GM23338 (cell line): ENCODE results near the gene FBRSL1.

Experiments used
- CREB1 ChIP-seq: fragments of 250-450 bp; sonication (Bioruptor Pico); IDR thresholded peaks from 2 replicates; pipeline ENCODE4 v1.5.0; 2020; ENCODE audit warnings: low read depth, mild to moderate bottlenecking, moderate library complexity
- EZH2 ChIP-seq: fragments of 200-600 bp; sonication (generic); IDR thresholded peaks from one replicate; pipeline ENCODE4 v1.8.0; 2017; ENCODE audit warnings: antibody characterized with exemption, mild to moderate bottlenecking, low read depth; ENCODE audit not compliant: unreplicated experiment
- EZH2phosphoT487 ChIP-seq: fragments of 200-600 bp; sonication (generic); IDR thresholded peaks from one replicate; pipeline ENCODE4 v1.8.1; 2018; ENCODE audit warnings: antibody characterized with exemption; ENCODE audit not compliant: unreplicated experiment
- POLR2AphosphoS5 ChIP-seq: IDR thresholded peaks from 2 replicates; pipeline ENCODE4 v1.6.1; 2016; ENCODE audit warnings: antibody characterized with exemption, low read depth
- STAT1 ChIP-seq: IDR thresholded peaks from one replicate; pipeline ENCODE4 v1.6.1; 2016; ENCODE audit warnings: antibody characterized with exemption; ENCODE audit not compliant: unreplicated experiment
- TF ChIP-seq, protein P1 (sequence below), 2 experiments: fragments of 200-600 bp in 1 of 2; sonication (generic) in 1 of 2; conservative IDR thresholded peaks; 2 replicates each; pipeline versions ENCODE4 v1.5.1 to v1.6.1; 2016 to 2017; ENCODE audit warnings: antibody characterized with exemption in 2 of 2, low read depth in 2 of 2, mild to moderate bottlenecking in 2 of 2, moderate library complexity in 1 of 2
- TF ChIP-seq, protein P2 (sequence below): IDR thresholded peaks from one replicate; pipeline ENCODE4 v1.6.1; 2018; ENCODE audit warnings: antibody characterized with exemption; ENCODE audit not compliant: unreplicated experiment

DNA sequence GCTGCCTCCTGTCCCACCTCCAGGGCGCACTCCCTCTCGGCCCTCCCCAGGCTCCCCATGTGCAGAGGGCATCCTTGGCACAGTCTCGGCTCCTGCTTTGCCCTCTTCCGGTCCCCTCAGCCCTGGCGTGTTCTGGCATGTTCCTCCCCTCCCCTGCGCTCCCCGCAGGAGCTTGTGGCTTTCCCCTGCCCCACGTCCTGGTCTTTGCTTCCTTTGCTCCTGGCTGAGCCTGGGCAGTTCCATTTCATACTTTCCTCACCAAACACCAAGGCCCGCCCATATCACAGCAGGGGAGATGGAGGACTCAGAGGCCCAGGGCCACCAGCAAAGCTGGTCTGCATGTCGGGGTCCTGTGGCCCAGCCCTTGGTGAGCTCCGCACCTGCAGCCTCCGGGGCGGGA, 56.0 kb downstream of the FBRSL1 start:
- TF ChIP-seq, protein P1, sequence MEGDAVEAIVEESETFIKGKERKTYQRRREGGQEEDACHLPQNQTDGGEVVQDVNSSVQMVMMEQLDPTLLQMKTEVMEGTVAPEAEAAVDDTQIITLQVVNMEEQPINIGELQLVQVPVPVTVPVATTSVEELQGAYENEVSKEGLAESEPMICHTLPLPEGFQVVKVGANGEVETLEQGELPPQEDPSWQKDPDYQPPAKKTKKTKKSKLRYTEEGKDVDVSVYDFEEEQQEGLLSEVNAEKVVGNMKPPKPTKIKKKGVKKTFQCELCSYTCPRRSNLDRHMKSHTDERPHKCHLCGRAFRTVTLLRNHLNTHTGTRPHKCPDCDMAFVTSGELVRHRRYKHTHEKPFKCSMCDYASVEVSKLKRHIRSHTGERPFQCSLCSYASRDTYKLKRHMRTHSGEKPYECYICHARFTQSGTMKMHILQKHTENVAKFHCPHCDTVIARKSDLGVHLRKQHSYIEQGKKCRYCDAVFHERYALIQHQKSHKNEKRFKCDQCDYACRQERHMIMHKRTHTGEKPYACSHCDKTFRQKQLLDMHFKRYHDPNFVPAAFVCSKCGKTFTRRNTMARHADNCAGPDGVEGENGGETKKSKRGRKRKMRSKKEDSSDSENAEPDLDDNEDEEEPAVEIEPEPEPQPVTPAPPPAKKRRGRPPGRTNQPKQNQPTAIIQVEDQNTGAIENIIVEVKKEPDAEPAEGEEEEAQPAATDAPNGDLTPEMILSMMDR (conservative IDR thresholded peaks at IDR 0.05; ENCODE audit: low read depth in 2 of 2) = no peak
- TF ChIP-seq EZH2 = no peak
- TF ChIP-seq, protein P2, sequence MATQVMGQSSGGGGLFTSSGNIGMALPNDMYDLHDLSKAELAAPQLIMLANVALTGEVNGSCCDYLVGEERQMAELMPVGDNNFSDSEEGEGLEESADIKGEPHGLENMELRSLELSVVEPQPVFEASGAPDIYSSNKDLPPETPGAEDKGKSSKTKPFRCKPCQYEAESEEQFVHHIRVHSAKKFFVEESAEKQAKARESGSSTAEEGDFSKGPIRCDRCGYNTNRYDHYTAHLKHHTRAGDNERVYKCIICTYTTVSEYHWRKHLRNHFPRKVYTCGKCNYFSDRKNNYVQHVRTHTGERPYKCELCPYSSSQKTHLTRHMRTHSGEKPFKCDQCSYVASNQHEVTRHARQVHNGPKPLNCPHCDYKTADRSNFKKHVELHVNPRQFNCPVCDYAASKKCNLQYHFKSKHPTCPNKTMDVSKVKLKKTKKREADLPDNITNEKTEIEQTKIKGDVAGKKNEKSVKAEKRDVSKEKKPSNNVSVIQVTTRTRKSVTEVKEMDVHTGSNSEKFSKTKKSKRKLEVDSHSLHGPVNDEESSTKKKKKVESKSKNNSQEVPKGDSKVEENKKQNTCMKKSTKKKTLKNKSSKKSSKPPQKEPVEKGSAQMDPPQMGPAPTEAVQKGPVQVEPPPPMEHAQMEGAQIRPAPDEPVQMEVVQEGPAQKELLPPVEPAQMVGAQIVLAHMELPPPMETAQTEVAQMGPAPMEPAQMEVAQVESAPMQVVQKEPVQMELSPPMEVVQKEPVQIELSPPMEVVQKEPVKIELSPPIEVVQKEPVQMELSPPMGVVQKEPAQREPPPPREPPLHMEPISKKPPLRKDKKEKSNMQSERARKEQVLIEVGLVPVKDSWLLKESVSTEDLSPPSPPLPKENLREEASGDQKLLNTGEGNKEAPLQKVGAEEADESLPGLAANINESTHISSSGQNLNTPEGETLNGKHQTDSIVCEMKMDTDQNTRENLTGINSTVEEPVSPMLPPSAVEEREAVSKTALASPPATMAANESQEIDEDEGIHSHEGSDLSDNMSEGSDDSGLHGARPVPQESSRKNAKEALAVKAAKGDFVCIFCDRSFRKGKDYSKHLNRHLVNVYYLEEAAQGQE = no peak
- TF ChIP-seq CREB1 (CRISPR knock-in tag) = no peak
- no peak for TF ChIP-seq STAT1
- TF ChIP-seq POLR2AphosphoS5 = no peak
- TF ChIP-seq EZH2phosphoT487 = no peak
